ENCODE data around the gene ZNF587.
"Not testable (repeated sequence)": the region's sequence is repeated elsewhere in the genome, so short reads cannot be mapped to it uniquely, and the experiment has no call there.

Gene ZNF587

GRCh38 chr19:57823608-57824007 is 26.1 kb upstream of the ZNF587 start:
- not testable (repeated sequence) for DNase-seq

DNA sequence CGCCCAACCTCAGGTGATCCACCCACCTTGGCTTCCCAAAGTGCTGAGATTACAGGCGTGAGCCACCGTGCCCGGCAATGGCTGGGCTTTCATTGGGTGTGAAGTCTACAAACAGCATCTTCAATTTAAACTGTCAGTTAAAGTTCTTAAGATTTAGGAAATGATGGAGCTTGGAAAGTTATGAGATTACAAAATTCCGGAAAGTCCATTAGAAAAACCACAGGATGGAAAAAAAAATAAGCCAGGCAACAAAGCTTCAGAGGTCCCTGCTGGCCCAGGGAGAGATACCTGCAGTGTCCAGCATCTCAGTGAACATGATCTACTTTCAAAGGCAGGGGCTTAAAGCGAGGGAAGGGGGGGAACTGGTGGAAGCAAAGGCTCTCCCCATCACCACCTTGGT is 24.1 kb upstream of the ZNF587 start:
- no peak for DNase-seq

DNA sequence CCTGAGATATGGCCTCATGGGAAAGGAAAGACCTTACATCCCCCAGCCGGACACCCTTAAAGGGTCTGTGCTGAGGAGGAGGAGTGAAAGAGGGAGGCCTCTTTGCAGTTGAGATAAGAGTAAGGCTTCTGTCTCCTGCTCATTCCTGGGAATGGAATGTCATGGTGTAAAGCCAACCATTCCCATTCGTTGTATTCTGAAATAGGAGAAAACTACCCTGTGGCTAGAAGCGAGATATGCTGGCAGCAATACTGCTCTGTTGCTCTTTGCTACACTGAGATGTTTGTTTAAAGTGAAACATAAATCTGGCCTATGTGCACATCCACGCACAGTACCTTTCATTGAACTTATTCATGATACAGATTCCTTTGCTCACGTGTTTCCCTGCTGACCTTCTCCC is 20.3 kb upstream of the ZNF587 start:
- DNase-seq: no peak

DNA sequence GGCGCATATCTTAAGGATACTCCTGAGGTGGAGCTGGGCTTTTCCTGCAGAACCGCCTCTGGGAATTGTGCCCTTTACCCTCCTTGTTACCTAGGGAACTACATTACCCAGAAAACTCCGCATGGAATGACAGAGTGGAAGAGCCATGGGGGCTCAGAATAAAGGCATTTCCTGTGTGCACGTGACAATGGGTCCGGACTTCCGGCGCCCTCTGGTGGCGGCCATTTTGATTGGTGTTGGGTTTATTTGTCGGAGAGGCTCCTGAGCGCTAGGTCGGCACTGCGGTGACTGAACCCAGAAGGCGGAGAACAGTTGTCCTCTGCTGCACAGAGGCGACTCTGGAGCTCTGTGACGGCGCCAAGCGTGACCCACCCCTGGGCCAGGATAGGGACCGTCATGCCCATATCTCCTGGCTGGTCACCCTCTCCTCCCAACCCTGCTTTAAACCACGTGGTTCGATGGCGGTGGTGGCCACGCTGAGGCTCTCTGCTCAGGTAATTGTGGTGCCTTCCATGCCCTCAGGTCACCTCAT is 19.5 kb upstream of the ZNF587 start, which contains the start of gene ZNF587B:
TSS of gene ZNF587B (plus strand) at position 229 of the 532 bp plus-strand sequence. CDS start at position 459, 230 bp downstream.
- peak; percentile 37 for DNase-seq

GRCh38 chr19:57836991-57837390 is 12.7 kb upstream of the ZNF587 start:
- not testable (repeated sequence) for DNase-seq

DNA sequence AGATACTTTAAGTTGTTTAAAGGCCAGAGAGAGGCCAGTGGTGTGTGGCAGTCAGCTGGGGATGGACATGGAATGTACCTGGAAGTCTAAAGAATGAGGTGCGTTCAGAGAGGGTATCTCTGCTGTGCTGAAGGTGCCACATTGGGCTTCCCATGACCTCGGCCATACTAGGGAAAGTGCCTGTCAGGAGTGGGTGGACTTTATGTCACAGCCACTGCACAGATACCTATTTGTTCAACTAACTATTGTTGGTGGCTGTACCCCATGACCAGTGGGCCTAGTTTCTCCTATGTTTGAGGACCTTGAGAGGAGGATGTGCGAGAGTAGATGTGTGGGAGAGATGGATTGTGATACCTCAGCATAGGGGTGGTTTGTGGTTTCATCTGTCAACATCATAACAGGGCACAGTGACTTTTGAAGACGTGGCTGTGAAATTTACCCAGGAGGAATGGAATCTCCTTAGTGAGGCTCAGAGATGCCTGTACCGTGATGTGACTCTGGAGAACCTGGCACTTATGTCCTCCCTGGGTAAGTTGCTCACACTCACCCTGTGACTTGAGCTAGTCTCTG is 11.0 kb upstream of the ZNF587 start:
- not testable (repeated sequence) for DNase-seq

- no peak for DNase-seq
Measured at GRCh38 chr19:57841122-57841763, 8.4 kb upstream of the ZNF587 start.

DNA sequence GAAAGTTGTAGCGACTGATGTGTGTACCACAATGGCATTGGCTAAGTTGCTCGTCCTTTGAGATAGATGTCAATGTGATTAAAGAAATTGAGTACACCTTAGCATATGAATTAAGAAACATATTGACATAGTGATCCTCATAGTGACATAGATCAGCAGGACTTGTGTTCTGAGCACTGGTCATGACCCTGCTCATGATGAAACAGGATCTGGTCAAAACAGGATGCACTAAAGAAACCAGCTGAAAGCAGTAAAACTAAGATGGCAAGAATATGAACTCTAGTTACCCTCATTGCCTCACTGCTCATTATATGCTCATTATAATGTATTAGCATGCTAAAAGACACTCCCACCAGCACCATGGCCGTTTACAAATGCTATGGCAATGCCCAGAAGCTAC is 2.5 kb upstream of the ZNF587 start:
- DNase-seq: not testable (repeated sequence)

- DNase-seq: not testable (repeated sequence)
Measured at GRCh38 chr19:57849162-57849665, 445 bp upstream of the ZNF587 start.

DNA sequence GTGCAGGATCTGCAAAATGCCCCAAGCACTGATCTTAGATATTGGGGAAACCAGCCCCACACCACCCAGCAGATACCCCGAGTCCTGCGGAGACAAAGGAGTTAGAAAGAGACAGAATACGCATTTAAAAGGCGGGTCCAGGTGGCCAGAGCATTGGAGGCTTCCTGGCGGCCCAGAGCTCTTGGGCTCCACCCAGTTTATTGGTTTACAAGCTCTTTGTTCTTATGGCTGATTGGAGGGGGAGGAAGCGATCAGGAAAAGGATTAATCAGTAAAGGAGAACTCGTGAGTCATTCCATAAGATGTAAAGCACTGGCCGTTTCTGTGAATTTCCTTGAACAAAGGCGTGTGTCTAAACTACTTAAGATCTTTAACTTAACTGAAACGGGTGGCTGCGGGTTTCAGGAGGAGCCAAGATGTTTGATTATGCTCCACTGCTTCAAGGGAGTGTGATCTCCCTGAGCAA is 926 bp downstream of the ZNF587 start:
- peak; percentile 5 for DNase-seq

DNA sequence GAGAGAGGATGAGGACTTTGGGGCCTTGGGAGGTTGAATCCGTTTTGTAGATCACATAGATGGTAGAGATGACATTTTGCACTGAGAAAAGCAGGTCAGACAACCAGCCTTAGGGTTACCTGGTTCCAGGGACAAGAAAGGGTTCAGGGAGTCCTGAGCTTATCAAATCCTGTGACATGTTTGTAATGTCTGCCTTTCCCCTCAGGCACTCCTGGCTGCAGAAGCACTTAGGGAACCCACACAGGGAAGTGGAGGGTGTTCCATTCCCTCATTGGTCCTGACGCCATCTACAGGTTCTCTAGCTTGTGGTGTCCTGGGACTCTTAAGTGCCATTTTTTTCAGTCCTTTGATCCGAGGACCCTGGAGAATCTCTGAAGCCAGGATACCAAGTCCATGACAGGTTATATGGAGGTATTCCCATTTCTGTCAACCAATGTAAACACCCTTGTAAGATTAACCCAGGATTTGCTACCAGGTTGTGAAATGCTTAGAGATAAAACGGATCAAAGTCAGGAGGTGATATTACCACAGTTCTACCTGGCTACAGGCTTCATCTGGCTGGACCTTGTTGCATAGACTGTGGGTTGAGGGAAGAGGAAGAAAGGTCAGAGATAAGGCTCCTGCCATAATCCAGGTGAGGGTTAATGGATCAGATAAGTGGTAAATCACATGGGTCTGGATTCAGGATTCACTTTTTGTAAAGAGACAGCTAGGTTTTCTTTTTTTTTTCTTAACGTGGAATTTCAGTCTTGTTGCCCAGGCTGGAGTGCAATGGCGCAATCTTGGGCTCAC is 2.3 kb downstream of the ZNF587 start:
- DNase-seq: not testable (repeated sequence)

DNA sequence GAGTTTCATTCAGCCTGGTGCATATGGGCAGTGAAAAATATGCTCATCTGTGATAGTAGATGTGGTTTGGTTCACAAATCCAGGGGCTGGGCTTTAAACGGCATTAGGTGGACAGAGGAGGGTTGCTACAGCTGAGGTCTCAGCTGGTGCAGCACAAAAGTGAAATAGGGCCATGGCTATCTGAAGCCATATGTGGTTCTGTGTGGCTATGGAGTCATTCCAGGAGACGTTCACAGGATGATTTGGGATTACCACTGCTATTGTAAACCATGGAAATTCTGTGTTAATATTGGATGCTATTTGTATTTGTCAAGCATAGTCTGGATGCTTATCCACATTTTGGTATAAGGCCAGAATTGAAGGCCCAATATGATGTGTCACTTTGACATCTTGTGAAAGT is 4.5 kb downstream of the ZNF587 start:
- DNase-seq: not testable (repeated sequence)

GRCh38 chr19:57862351-57862750 is 12.7 kb downstream of the ZNF587 start:
- not testable (repeated sequence) for DNase-seq

DNA sequence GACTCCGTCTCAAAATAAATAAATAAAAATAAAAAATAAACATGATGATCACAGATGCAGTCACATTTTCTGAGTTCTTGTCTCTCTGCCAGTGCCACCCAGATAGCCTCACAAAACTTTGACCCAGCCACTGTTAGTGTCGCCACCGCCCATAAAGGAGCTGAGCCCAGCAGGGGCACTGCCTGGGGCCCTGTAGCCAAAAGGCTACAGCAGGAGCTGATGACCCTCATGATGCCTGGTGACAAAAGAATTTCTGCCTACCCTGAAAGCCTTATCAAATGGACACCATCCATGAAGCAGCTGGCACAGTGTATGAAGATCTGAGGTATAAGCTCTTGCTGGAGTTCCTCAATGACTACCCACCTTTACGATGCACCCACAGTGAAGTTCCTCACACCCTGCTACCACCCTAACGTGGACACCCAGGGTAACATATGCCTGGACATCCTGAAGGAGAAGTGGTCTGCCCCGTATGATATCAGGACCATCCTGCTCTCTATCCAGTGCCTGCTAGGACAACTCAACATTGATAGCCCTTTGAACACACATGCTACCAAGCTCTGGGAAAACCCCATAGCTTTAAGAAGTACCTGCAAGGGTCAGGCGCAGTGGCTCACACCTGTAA is 18.3 kb downstream of the ZNF587 start:
- DNase-seq: no peak

DNA sequence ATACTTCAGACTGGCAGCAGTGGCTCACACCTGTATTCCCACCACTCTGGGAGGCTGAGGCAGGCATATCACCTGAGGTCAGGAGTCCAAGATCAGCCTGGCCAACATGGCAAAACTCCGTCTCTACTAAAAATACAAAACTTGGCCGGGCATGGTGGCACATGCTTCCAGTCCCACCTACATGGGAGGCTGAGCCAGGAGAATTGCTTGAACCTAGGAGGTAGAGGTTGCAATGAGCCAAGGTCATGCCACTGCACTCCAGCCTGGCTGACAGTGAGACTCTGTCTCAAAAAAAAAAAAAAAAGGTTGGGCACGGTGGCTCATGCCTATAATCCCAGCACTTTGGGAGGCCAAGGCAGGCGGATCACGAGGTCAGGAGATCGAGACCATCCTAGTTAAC is 20.0 kb downstream of the ZNF587 start:
- DNase-seq: not testable (repeated sequence)

GRCh38 chr19:57870225-57870624 is 20.6 kb downstream of the ZNF587 start:
- no peak for DNase-seq

DNA sequence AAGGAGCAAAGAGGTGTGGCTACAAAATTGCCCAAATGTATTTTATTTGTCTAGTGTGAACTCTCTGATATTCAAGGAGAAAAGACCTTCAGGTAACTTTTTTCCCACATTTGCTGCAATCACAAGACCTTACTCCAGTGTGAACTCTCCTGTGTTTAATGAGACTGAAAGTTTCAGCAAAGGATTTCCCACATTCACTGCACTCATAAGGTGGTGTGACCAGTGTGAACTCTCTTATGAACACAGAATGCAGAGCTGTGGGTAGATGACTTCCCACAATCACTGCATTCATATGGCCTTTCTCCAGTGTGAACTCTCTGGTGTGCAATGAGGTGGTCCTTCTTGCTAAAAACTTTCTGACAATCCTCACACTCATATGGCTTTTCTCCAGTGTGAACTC is 22.8 kb downstream of the ZNF587 start:
- no peak for DNase-seq

DNA sequence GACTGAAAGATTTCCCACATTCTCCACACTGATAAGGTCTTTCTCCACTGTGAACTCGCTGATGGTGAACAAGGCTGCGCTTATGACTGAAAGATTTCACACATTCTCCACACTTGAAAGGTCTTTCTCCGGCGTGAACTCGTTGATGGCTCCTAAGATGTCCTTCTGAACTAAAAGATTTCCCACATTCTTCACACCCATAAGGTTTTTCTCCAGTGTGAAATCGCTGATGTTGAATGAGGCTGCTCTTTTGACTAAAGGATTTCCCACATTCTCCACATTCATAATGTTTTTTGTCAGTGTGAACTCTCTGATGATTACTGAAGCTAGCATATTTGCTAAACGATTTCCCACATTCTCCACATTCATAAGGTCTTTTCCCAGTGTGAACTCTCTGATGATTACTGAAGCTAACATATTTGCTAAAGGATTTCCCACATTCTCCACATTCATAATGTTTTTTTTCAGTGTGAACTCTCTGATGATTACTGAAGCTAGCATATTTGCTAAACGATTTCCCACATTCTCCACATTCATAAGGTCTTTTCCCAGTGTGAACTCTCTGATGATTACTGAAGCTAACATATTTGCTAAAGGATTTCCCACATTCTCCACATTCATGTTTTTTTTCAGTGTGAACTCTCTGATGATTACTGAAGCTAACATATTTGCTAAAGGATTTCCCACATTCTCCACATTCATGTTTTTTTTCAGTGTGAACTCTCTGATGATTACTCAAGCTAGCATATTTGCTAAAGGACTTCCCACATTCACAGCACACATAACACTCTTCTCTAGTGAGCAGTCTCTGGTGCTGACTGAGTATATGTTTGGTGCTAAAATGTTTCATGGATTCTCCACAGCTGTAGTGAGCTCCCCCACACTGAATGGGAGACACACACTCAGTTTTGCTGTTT is 24.5 kb downstream of the ZNF587 start:
- DNase-seq: not testable (repeated sequence)

- no peak for DNase-seq
Measured at GRCh38 chr19:57886046-57886445, 36.4 kb downstream of the ZNF587 start.

- no peak for DNase-seq
Measured at GRCh38 chr19:57887195-57887941, 37.7 kb downstream of the ZNF587 start.

- no peak for DNase-seq
Measured at GRCh38 chr19:57888107-57888559, 38.5 kb downstream of the ZNF587 start.
